HG02970 (cell line): Measurements from ENCODE around the gene NUP153.

Experiments used
- ATAC-seq: cut with Tn5 transposase; IDR thresholded peaks from one replicate; pipeline ENCODE4 v1.9.1; 2021; ENCODE audit warnings: mild to moderate bottlenecking, moderate library complexity, moderate number of reproducible peaks; ENCODE audit not compliant: unreplicated experiment, low FRiP score

NUP153 gene

DNA sequence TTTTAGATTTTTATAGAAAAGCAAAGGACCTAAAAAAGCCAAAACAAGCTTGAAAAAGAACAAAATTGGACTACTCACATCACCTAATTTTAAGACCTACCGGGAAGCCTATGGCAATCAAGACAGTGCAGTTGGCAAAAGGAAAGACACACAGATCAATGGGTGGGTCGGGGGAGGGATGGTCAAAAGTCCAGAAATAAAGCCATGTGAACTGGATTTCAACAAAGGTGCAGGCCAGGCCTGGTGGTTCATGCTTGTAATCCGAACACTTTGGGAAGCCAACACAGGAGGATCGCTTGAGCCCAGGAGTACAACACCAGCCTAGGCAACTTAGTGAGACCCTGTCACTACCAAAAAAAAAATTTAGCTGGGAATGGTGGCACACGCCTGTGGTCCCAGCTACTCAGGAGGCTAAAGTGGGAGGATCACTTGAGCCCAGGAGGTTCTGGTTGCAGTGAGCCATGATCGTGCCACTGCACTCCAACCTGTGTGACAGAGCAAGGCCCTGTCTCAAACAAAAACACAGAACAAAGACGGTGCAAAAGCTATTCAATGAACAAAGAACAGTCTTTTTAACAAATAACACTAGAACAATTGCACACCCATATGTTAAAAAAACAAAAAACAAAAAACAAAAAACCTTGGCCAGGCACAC is 34.5 kb downstream of the NUP153 start:
- no peak for ATAC-seq

GRCh38 chr6:17666646-17667045 is 40.1 kb downstream of the NUP153 start:
- no peak for ATAC-seq

- ATAC-seq = no peak
These were observed 41.6 kb downstream of the NUP153 start for GRCh38 chr6:17665132-17665531.

GRCh38 chr6:17663226-17663625 is 43.5 kb downstream of the NUP153 start:
- no peak for ATAC-seq

DNA sequence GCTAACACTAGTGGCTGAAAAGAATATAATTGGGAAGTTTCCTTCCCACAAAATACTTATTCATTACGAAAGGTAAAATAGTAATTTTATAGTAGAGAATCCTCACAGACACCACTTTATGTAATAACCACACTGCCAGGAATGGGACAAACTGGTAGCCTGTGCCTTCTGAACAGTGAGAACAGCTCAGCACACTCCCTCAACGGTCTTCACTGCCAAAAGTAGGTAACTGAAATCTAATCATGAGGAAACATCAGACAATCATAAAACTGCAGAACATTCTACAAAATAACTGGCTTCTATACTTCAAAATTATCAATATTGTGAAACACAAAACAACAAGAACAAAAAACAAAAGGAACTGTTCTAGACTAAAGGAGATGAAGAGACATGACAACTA is 44.1 kb downstream of the NUP153 start:
- ATAC-seq = no peak

DNA sequence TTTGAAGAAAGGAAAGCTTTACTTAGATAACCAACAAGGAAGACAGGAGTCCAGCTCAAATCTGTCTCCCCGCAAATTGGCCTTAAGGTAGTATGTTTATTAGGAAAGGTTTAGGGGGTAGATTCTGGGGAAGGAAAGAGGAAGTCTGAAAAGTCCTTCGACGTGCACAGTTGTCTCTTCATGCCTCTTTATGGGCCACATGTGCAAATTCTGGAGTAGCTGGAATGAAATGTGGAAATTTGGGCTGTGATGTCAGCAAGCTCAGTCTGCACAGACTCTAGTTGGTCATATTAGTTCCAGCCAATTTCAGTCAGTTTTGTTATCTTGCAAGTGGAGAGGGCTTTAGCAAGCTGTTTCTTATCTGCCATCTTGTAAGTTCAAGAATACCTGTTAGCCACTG is 50.1 kb downstream of the NUP153 start:
- ATAC-seq = no peak

DNA sequence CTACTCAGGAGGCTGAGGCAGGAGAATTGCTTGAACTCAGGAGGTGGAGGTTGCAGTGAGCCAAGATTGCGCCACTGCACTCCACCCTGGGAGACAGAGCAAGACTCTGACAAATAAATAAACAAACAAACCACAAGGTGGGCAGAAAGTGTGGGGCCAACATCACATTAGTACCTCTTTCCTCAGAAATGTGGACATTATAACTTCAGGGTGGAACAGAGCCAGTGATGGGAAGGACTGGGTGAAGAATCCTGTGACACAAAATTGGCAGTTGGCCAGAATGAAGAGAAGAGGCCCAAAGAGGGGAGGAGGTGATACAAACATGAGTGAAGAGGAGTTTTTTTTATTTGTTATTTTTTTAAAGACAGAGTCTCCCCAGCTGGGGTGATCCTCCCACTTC is 50.6 kb downstream of the NUP153 start:
- ATAC-seq = no peak

GRCh38 chr6:17653198-17653882 is 53.4 kb downstream of the NUP153 start:
- ATAC-seq = no peak

- ATAC-seq = no peak
These were observed 55.9 kb downstream of the NUP153 start for GRCh38 chr6:17650656-17651309.

- no peak for ATAC-seq
These were observed 58.0 kb downstream of the NUP153 start for GRCh38 chr6:17648745-17649144.

DNA sequence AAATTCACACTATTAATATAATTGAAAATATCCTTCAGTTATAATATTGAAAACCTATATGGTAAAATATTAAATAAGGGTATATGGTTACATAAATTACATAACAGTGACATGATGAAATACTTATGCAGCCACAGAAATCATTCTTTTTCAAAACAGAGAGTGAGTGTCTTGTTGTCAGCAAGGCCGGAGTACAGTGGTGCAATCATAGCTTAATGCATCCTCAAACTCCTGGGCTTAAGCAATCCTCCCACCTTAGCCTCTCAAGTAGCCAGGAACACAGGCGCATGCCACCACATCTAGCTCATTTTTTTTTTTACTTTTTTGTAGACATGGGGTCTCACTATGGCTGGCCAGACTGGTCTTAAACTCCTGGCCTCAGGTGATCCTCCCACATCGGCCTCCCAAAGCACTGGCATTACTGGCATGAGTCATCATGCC is 66.2 kb downstream of the NUP153 start:
- ATAC-seq = no peak

GRCh38 chr6:17638212-17638715 is 68.5 kb downstream of the NUP153 start:
- ATAC-seq = no peak

DNA sequence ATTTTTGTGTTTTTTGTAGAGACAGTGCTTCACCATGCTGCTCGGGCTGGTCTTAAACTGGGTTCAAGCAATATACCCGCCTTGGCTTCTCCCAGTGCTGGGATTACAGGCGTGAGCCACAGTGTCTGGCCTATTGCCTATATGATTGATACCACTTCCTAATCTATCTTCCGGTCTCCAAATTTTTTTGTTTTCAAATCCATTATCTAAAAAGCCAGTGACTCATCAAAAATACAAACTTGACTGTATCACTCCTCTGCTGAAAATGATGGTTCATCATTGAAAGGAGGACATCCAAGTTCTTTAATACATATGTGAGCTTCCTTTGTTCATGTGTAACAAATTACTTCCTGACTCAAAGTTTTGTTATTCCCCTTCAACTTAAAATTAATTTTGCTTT is 71.2 kb downstream of the NUP153 start:
- no peak for ATAC-seq

DNA sequence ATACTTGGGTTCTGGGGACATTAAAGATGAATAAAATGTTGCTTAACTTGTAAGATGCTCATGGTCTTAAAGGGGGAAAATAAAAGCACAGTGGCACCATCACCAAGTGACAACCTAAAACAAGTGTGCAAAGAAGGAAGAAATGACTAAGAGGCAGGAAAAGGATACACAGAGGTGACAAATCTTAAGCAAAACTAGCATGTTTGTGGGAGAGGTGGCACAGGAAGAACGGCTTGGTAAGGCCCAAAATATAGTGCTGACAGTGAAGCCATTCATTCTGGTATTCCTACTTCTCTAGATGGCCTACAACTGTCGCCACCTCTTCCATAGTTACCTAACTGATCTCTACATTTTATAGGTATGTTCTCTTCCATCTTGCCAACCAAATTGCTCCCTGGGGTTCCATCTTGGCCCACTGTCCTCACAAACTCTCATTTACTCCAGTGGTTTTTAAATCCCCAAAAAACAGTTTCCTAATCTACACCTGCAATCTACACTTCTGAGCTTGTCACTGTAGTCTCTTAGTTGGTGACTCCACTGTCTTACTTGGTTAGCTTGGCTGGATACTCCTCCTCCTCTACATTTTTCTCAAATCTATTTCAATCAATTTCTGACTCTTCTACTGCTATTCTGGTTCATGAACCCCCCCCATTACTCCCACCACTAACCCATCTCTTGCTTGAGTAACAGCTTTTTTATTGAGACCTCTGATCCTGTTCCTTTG is 73.1 kb downstream of the NUP153 start:
- ATAC-seq = no peak

DNA sequence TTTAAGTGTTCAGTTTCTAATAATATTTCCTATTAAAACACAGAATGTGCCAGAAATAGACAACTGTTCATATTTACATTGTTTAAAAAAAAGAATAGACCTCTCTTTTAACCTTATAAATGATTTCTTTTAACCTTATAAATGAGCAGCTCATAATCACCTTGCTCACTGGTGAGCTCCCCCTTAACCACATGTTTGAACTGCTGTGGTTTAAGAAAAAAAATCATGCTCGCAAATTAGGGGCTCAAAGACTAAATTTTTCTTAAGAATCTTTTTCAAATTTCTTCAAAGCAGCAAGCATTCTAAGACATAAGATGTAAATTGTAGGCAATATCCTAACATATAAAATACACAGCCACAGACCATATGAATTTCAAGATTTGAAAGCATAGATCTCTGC is 73.8 kb downstream of the NUP153 start:
- no peak for ATAC-seq

DNA sequence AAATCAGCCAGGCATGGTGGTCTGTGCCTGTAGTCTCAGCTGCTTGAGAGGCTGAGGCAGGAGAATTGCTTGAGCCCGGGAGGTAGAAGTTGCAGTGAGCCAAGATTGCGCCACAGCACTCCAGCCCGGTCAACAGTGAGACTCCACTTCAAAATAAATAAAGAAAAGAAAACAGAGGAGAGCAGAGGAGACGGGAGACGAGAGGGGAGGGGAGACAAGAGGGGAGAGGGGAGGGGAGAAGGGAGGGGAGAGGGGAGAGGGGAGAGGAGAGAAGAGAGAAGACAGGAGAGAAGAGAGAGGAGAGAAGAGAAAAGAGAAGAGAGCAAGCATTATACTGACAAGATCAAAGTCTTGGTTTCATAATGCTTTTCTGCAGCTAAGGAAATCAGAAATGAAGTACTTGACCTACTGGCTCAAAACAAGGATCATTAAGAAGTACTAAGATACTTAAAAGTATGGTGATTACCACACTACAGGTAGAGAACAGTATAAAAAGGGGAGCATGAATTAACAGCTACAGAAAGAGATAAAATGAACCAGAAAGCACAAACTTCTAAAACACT is 76.1 kb downstream of the NUP153 start:
- ATAC-seq = no peak

- ATAC-seq = no peak
These were observed 76.8 kb downstream of the NUP153 start for GRCh38 chr6:17629824-17630510.

GRCh38 chr6:17628873-17629272 is 77.9 kb downstream of the NUP153 start:
- ATAC-seq = no peak

GRCh38 chr6:17624396-17624795 is 82.3 kb downstream of the NUP153 start:
- no peak for ATAC-seq

- ATAC-seq = no peak
These were observed 84.6 kb downstream of the NUP153 start for GRCh38 chr6:17622144-17622543.
